HG03095 (cell line): ENCODE data around the gene SLC47A2.
"Not testable (repeated sequence)": the region's sequence is repeated elsewhere in the genome, so short reads cannot be mapped to it uniquely, and the experiment has no call there.

ENCODE experiments used
- ATAC-seq: cut with Tn5 transposase; IDR thresholded peaks from one replicate; pipeline ENCODE4 v1.9.1; 2021; ENCODE audit warnings: moderate library complexity; ENCODE audit not compliant: unreplicated experiment

SLC47A2 gene

GRCh38 chr17:19671433-19671832 lies 45.0 kb downstream of the SLC47A2 start:
- no peak for ATAC-seq

GRCh38 chr17:19670908-19671307 lies 45.5 kb downstream of the SLC47A2 start:
- no peak for ATAC-seq

- ATAC-seq: not testable (repeated sequence)
Observed at GRCh38 chr17:19669680-19670079, 46.7 kb downstream of the SLC47A2 start.

GRCh38 chr17:19664821-19665181 lies 51.6 kb downstream of the SLC47A2 start:
- ATAC-seq: no peak

GRCh38 chr17:19664136-19664820 lies 52.1 kb downstream of the SLC47A2 start:
- no peak for ATAC-seq

GRCh38 chr17:19663097-19663496 lies 53.3 kb downstream of the SLC47A2 start:
- no peak for ATAC-seq

GRCh38 chr17:19661121-19661520 lies 55.3 kb downstream of the SLC47A2 start:
- ATAC-seq: no peak

GRCh38 chr17:19660219-19660870 lies 56.0 kb downstream of the SLC47A2 start:
- no peak for ATAC-seq

- ATAC-seq: no peak
Observed at GRCh38 chr17:19659366-19660177, 56.8 kb downstream of the SLC47A2 start.

- ATAC-seq: no peak
Observed at GRCh38 chr17:19656851-19657581, 59.4 kb downstream of the SLC47A2 start.

- no peak for ATAC-seq
Observed at GRCh38 chr17:19656336-19656735, 60.0 kb downstream of the SLC47A2 start.

- no peak for ATAC-seq
Observed at GRCh38 chr17:19654896-19655295, 61.5 kb downstream of the SLC47A2 start.

- no peak for ATAC-seq
Observed at GRCh38 chr17:19654342-19654886, 62.0 kb downstream of the SLC47A2 start.

- ATAC-seq: no peak
Observed at GRCh38 chr17:19652595-19652994, 63.8 kb downstream of the SLC47A2 start.

- ATAC-seq: no peak
Observed at GRCh38 chr17:19651451-19652238, 64.7 kb downstream of the SLC47A2 start.

GRCh38 chr17:19650826-19651225 lies 65.6 kb downstream of the SLC47A2 start:
- ATAC-seq: no peak

- no peak for ATAC-seq
Observed at GRCh38 chr17:19649274-19649541, 67.2 kb downstream of the SLC47A2 start.

- ATAC-seq: peak; percentile 81
Observed at GRCh38 chr17:19648475-19649273, 67.7 kb downstream of the SLC47A2 start, which contains the start of gene ALDH3A2. Gene ALDH3A2 (plus strand): TSS chr17:19648751. CDS start chr17:19648972, 221 bp downstream.

- ATAC-seq: peak; percentile 20
Observed at GRCh38 chr17:19647697-19648474, 68.5 kb downstream of the SLC47A2 start.
